Neural progenitor cell (in vitro differentiated cells): Measurements from ENCODE around the gene TOLLIP. TPM values are rescaled to one million over a fixed set of nuclear protein-coding genes. Genes with fewer than 3 reads are reported as not detected.
"Not testable (repeated sequence)": the region's sequence is repeated elsewhere in the genome, so short reads cannot be mapped to it uniquely, and the experiment has no call there.

Experiments used
- DNase-seq: peaks from one replicate; pipeline ENCODE4 v3.0.0-alpha.2; 2016; ENCODE audit warnings: low spot score
- H2AFZ ChIP-seq: fragments of 200-600 bp; sonication (generic); replicated peaks from 2 replicates; pipeline ENCODE4 v1.6.1; 2016; ENCODE audit warnings: antibody characterized with exemption
- H3F3A ChIP-seq: fragments of 200-600 bp; sonication (generic); 2 replicates; pipeline ENCODE4 v1.6.1; 2016; ENCODE audit warnings: antibody characterized with exemption, low read depth
- H3K27ac ChIP-seq: fragments of 200-600 bp; sonication (generic); 2 replicates; pipeline ENCODE4 v1.5.1; 2016; ENCODE audit warnings: mild to moderate bottlenecking
- H3K27me3 ChIP-seq: fragments of 200-600 bp; sonication (generic); 2 replicates; pipeline ENCODE4 v1.6.1; 2016; ENCODE audit warnings: mild to moderate bottlenecking, moderate library complexity
- H3K36me3 ChIP-seq: fragments of 200-600 bp; sonication (generic); 2 replicates; pipeline ENCODE4 v1.5.1; 2016
- H3K4me1 ChIP-seq: fragments of 200-600 bp; sonication (generic); 2 replicates; pipeline ENCODE4 v1.6.1; 2016; ENCODE audit warnings: mixed run types
- H3K4me2 ChIP-seq: fragments of 200-600 bp; sonication (generic); 2 replicates; pipeline ENCODE4 v1.6.1; 2016
- H3K4me3 ChIP-seq: fragments of 200-600 bp; sonication (generic); 2 replicates; pipeline ENCODE4 v1.5.1; 2016
- H3K79me2 ChIP-seq: fragments of 200-600 bp; sonication (generic); 2 replicates; pipeline ENCODE4 v1.6.1; 2016; ENCODE audit warnings: low read depth
- H3K9ac ChIP-seq: fragments of 200-600 bp; sonication (generic); 2 replicates; pipeline ENCODE4 v1.6.1; 2016
- H3K9me3 ChIP-seq: fragments of 200-600 bp; sonication (generic); 2 replicates; pipeline ENCODE4 v1.5.1; 2016; ENCODE audit warnings: low read depth
- H4K20me1 ChIP-seq: fragments of 200-600 bp; sonication (generic); 2 replicates; pipeline ENCODE4 v1.6.1; 2016; ENCODE audit warnings: low read depth
- H3K27ac Mint-ChIP-seq: 3 replicates; pipeline ENCODE4 v1.8.0; 2021; ENCODE audit warnings: mixed read lengths
- H3K27me3 Mint-ChIP-seq: 2 replicates; pipeline ENCODE4 v1.8.0; 2022; ENCODE audit warnings: low read depth, mild to moderate bottlenecking, inconsistent platforms, moderate library complexity, mixed read lengths; ENCODE audit not compliant: insufficient read depth
- H3K36me3 Mint-ChIP-seq: 3 replicates; pipeline ENCODE4 v1.8.0; 2021; ENCODE audit warnings: mixed read lengths
- H3K4me1 Mint-ChIP-seq: 3 replicates; pipeline ENCODE4 v1.8.0; 2021; ENCODE audit warnings: mixed read lengths
- H3K4me3 Mint-ChIP-seq: 3 replicates; pipeline ENCODE4 v1.8.0; 2021; ENCODE audit warnings: mild to moderate bottlenecking, moderate library complexity, mixed read lengths
- H3K9me3 Mint-ChIP-seq: 3 replicates; pipeline ENCODE4 v1.8.0; 2020; ENCODE audit warnings: mixed read lengths
- CTCF ChIP-seq: fragments of 200-600 bp; sonication (generic); IDR thresholded peaks from 2 replicates; pipeline ENCODE4 v1.5.1; 2017; ENCODE audit warnings: antibody characterized with exemption, mild to moderate bottlenecking
- EZH2 ChIP-seq: fragments of 200-600 bp; sonication (generic); IDR thresholded peaks from 2 replicates; pipeline ENCODE4 v1.6.1; 2017; ENCODE audit warnings: antibody characterized with exemption, mild to moderate bottlenecking, moderate library complexity
- EZH2phosphoT487 ChIP-seq: fragments of 200-600 bp; sonication (generic); IDR thresholded peaks from 2 replicates; pipeline ENCODE4 v1.6.1; 2017; ENCODE audit warnings: antibody characterized with exemption
- total RNA-seq: library from RNA; depleted of rRNA; stranded (reverse); fragments of >200 nt; gene quantifications from 2 replicates; pipeline ENCODE4 v1.2.3, GENCODE V29; 2015; ENCODE audit warnings: low replicate concordance

TOLLIP gene
- total RNA-seq, 1 donor from 2014 or later: 8.5 TPM

DNA sequence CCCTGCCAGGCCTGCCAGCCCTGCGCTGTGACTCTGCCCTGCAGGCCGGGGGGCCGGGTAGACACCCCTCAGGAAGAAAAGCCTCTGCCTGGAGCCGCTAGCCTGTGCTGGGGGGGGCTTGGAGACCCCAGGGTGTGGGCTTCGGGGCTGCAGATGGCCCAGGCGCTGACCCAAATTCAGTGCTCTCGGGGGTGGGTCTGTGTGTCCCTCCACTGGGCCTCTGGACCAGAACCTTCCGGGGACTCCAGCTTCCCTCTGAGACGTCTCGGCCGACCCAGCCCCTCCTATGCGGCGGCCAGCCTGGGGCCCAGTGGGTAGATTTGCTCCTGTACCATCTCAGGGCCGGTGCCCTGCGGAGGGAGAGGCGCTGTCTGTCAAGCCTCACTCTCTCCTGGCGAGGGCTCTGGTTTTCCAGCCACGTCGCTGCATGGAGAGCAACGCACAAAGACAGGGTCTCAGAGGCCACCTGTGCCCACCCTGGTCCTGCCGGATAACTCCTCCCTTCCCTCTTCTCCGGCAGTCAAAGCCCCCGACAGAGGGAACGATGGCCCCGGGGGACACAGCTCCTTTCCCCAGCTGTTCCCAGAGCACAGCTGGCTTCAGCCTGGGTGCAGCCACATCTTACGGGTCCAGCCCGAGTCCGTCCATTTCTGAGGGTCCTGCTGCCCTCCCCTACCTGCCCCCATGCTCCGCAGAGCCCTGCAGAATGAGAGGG lies 40.1 kb upstream of the TOLLIP start:
- H3K4me1 ChIP-seq: peaks cover 18% of the 10 kb centered on the region
- peaks cover 35% of the 10 kb centered on the region for H3K4me1 Mint-ChIP-seq
- H3K27ac ChIP-seq: no peak overlapping the region
- H3K27me3 ChIP-seq: no peaks in the 10 kb centered on the region
- H3K27me3 Mint-ChIP-seq: peaks cover 14% of the 10 kb centered on the region
- no peak overlapping the region for H3K4me3 Mint-ChIP-seq
- DNase-seq: no peak
- no peak overlapping the region for H3K4me3 ChIP-seq
- no peak overlapping the region for H3K27ac Mint-ChIP-seq
- H3K9ac ChIP-seq: no peak overlapping the region
- H3K36me3 Mint-ChIP-seq: no peaks in the 10 kb centered on the region
- peak overlapping the region; percentile 52 for H3K4me2 ChIP-seq
- no peaks in the 10 kb centered on the region for H3K36me3 ChIP-seq
- H3F3A ChIP-seq: peaks cover 11% of the 10 kb centered on the region
- H3K79me2 ChIP-seq: no peaks in the 10 kb centered on the region
- no peaks in the 10 kb centered on the region for H4K20me1 ChIP-seq
- no peaks in the 10 kb centered on the region for H3K9me3 ChIP-seq
- H3K9me3 Mint-ChIP-seq: no peaks in the 10 kb centered on the region
- no peak for TF ChIP-seq EZH2phosphoT487
- TF ChIP-seq CTCF: no peak
- no peak for TF ChIP-seq EZH2
- no peak overlapping the region for H2AFZ ChIP-seq

- TF ChIP-seq EZH2phosphoT487: no peak
- no peak for TF ChIP-seq CTCF
- TF ChIP-seq EZH2: no peak
- DNase-seq: peak; percentile 35
- Mint-ChIP-seq H3K4me1 (peaks cover 30% of the 10 kb centered on the region), H3K9me3 (no peaks in the 10 kb centered on the region), H3K36me3 (no peaks in the 10 kb centered on the region), H3K27me3 (peaks cover 13% of the 10 kb centered on the region), H3K27ac (peak overlapping the region; percentile 74), H3K4me3 (peak overlapping the region; percentile 53)
- H3K79me2 ChIP-seq: no peaks in the 10 kb centered on the region
- no peak overlapping the region for H3K9ac ChIP-seq
- no peaks in the 10 kb centered on the region for H3K9me3 ChIP-seq
- no peaks in the 10 kb centered on the region for H3K27me3 ChIP-seq
- no peaks in the 10 kb centered on the region for H4K20me1 ChIP-seq
- H3K4me1 ChIP-seq: peaks cover 18% of the 10 kb centered on the region
- H3F3A ChIP-seq: peaks cover 11% of the 10 kb centered on the region
- H3K27ac ChIP-seq: no peak overlapping the region
- H2AFZ ChIP-seq: no peak overlapping the region
- peak overlapping the region; percentile 52 for H3K4me2 ChIP-seq
- H3K36me3 ChIP-seq: no peaks in the 10 kb centered on the region
- no peak overlapping the region for H3K4me3 ChIP-seq
Observed at GRCh38 chr11:1348796-1349326, 39.4 kb upstream of the TOLLIP start.

DNA sequence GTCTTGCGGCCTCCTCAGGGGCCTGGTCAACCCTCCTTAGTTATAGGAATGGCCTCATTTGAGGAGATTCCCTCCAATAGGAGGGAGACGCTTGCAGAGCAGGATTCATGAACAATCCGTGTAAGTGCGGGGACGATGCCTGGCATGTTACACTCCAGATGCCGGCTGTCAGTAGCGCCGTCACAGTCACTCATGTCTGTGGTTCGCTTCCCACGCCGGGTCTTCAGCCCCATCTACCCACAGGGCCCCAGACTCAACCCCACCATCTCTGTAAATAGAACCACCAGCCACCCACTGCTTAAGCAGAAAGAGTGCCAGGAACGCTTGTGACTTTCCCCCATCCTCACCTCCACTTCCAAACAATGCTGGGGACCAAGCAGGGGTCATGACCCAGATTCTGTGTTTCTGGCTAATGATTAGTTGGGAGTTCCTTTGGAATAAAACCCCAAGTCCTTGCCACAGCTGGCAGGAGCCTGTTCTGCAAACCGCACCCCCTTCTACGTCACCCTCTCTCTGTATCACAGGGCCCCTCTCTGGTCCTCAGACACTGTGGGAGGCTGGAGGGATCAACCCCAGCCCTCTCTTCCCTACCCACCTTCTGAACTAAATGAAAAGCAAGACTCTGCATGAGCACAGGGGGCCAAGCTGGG lies 38.8 kb upstream of the TOLLIP start:
- peak overlapping the region; percentile 53 for H3K4me3 Mint-ChIP-seq
- no peak overlapping the region for H2AFZ ChIP-seq
- no peaks in the 10 kb centered on the region for H3K36me3 Mint-ChIP-seq
- no peak overlapping the region for H3K27ac ChIP-seq
- no peak for TF ChIP-seq CTCF
- no peak for TF ChIP-seq EZH2
- no peak for TF ChIP-seq EZH2phosphoT487
- peaks cover 7% of the 10 kb centered on the region for H3F3A ChIP-seq
- no peak overlapping the region for H3K9ac ChIP-seq
- no peaks in the 10 kb centered on the region for H3K36me3 ChIP-seq
- no peaks in the 10 kb centered on the region for H3K9me3 Mint-ChIP-seq
- H4K20me1 ChIP-seq: no peaks in the 10 kb centered on the region
- peaks cover 11% of the 10 kb centered on the region for H3K27me3 Mint-ChIP-seq
- no peaks in the 10 kb centered on the region for H3K27me3 ChIP-seq
- H3K79me2 ChIP-seq: no peaks in the 10 kb centered on the region
- no peak for DNase-seq
- H3K4me1 Mint-ChIP-seq: peaks cover 26% of the 10 kb centered on the region
- H3K4me3 ChIP-seq: no peak overlapping the region
- peaks cover 18% of the 10 kb centered on the region for H3K4me1 ChIP-seq
- H3K27ac Mint-ChIP-seq: peak overlapping the region; percentile 74
- H3K9me3 ChIP-seq: no peaks in the 10 kb centered on the region
- H3K4me2 ChIP-seq: peak overlapping the region; percentile 52

GRCh38 chr11:1347411-1347999 lies 38.1 kb upstream of the TOLLIP start:
- not testable (repeated sequence) for DNase-seq, H3K4me2 ChIP-seq, H3K36me3 ChIP-seq, H3K9ac ChIP-seq, H2AFZ ChIP-seq, H3K27me3 Mint-ChIP-seq, H3K27ac Mint-ChIP-seq, H3K4me3 Mint-ChIP-seq, H3K4me3 ChIP-seq, H3F3A ChIP-seq, H3K9me3 ChIP-seq, H3K79me2 ChIP-seq, H3K27ac ChIP-seq, H4K20me1 ChIP-seq, H3K27me3 ChIP-seq, H3K9me3 Mint-ChIP-seq, H3K36me3 Mint-ChIP-seq
- peaks cover 18% of the 10 kb centered on the region for H3K4me1 ChIP-seq
- H3K4me1 Mint-ChIP-seq: peaks cover 22% of the 10 kb centered on the region
